ENCODE data around the gene TBC1D22A. TPM values are rescaled to one million over a fixed set of nuclear protein-coding genes. Genes with fewer than 3 reads are reported as not detected.

TBC1D22A gene
- total and polyA plus RNA-seq, 10 of the 15 experiments (the other 5 are each of a cell fraction or from before 2014, with no cell fraction given): 0.63 to 44.7 (median 27.4) TPM

DNA sequence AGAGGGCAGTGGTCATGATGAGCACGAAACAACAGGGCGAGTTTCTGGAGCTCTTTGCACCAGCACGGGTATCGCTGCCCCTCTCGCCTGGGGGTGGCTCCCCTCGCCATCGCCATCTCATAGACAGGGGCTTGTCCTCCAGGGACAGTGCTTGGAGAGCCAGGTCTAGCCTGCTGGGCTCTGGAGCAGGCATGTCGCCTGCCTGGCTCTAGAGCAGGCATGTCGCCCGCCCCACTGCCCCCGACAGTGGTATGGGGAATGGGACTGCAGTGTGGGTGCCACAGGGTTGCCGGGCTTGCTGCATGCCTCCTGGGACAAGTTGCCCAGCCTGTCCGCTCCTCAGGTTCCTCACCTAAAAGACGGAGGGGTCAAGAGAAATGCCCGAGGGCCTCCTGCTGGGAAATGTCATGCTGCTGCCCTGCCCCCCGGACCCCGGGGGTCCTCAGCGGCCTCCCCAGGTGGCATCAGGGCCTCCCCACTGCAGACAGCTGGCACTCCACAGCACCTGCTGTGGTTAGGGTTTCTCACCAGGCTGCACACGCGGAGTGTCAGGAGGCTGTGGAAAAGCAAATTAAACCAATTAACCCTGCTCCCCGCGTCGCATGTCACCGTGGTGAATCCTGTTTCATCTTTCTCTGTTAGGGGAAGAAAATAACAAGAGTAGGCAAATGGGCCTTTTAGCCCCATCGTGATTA lies 403.0 kb downstream of the TBC1D22A start:
- H3K4me2 ChIP-seq (ENCODE audit: control insufficient read depth, insufficient read depth): no peak overlapping the region
- FAIRE-seq (no peak), ATAC-seq (no peak), DNase-seq (ENCODE audit: low read depth, low spot score) (no peak)
- no peaks in the 10 kb centered on the region for H3K79me2 ChIP-seq (ENCODE audit: control insufficient read depth, insufficient read depth, low read length)
- no peak overlapping the region for H3K9ac ChIP-seq (ENCODE audit: control insufficient read depth, insufficient read depth, low read length)
- intact Hi-C loops (cut with micrococcal nuclease; ENCODE audit: unreplicated experiment) (no loop called here), in situ Hi-C loops (cut with MboI) (no loop called here)
- ChIA-PET CTCF (no interaction called here), RAD21 (ENCODE audit: unreplicated experiment) (no interaction called here), POLR2A (no interaction called here), SMC1A (ENCODE audit: uncharacterized antibody, unreplicated experiment) (no interaction called here)
- H3K27me3 ChIP-seq (replicated peaks in 1 of 2; ENCODE audit: control insufficient read depth in 2 of 2, insufficient read depth in 2 of 2, low read length in 1 of 2): no peaks in the 10 kb centered on the region
- H2AFZ ChIP-seq (ENCODE audit: control insufficient read depth, low read depth, low read length): no peak overlapping the region
- BruUV-seq (replicated peaks): no TSS peak
- no peak overlapping the region for H3K27ac ChIP-seq (ENCODE audit: control insufficient read depth, insufficient read depth)
- TF ChIP-seq CREB1 (IDR thresholded peaks at IDR 0.05; ENCODE audit: low read depth): no peak
- no peak for TF ChIP-seq SUZ12 (IDR thresholded peaks at IDR 0.05; ENCODE audit: unreplicated experiment)
- no peaks in the 10 kb centered on the region for H3K4me1 ChIP-seq (ENCODE audit: control insufficient read depth, insufficient read depth, low read length)
- H4K20me1 ChIP-seq (ENCODE audit: control insufficient read depth, insufficient read depth): no peaks in the 10 kb centered on the region
- WGBS (ENCODE audit: insufficient coverage, insufficient replicate concordance, low lambda C conversion rate, missing lambda C conversion rate): 84% methylated on average over 25 of the region's 25 CpGs
- no peaks in the 10 kb centered on the region for H3K9me3 ChIP-seq (replicated peaks; ENCODE audit: control insufficient read depth, insufficient read depth, low read length)
- peaks cover 2 to 4% of the 10 kb centered on the region in 2 experiments; a peak in 3 of 4 replicates for H3K36me3 ChIP-seq (ENCODE audit: control insufficient read depth in 2 of 2, insufficient read depth in 2 of 2, low read length in 1 of 2)
- no peak overlapping the region for H3K4me3 ChIP-seq

DNA sequence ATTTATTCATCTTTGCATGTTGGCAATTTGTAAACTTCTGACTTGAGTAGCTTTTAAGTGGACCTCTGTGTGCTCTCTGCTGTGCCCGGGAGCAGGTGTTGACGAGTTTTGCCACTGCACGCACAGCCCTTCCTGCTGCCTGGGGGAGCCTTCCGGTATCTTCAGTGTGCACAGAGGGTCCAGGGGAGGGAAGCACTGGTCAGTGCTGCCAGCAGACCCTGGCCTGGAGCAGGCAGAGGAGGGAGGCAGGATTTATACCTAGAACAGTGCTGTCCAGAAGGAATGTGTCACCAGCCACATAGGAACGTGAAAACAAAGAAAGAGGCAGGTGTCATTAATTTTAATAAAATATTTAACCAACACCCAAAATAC lies 403.6 kb downstream of the TBC1D22A start:
- SMC1A ChIA-PET (ENCODE audit: uncharacterized antibody, unreplicated experiment): no interaction called here
- in situ Hi-C loops (cut with MboI): no loop called here
- POLR2A ChIA-PET: no interaction called here
- no peak overlapping the region for H3K4me3 ChIP-seq
- no peak for FAIRE-seq
- H3K36me3 ChIP-seq (ENCODE audit: control insufficient read depth in 2 of 2, insufficient read depth in 2 of 2, low read length in 1 of 2): peaks cover 2 to 4% of the 10 kb centered on the region in 2 experiments; a peak in 3 of 4 replicates
- RAD21 ChIA-PET (ENCODE audit: unreplicated experiment): no interaction called here
- DNase-seq (ENCODE audit: low read depth, low spot score): no peak
- WGBS (ENCODE audit: insufficient coverage, insufficient replicate concordance, low lambda C conversion rate, missing lambda C conversion rate): 88% methylated on average over 5 of the region's 5 CpGs
- H2AFZ ChIP-seq (ENCODE audit: control insufficient read depth, low read depth, low read length): no peak overlapping the region
- CTCF ChIA-PET: no interaction called here
- no peak overlapping the region for H3K27ac ChIP-seq (ENCODE audit: control insufficient read depth, insufficient read depth)
- H4K20me1 ChIP-seq (ENCODE audit: control insufficient read depth, insufficient read depth): no peaks in the 10 kb centered on the region
- TF ChIP-seq CREB1 (IDR thresholded peaks at IDR 0.05; ENCODE audit: low read depth) (no peak), EGR1 (IDR thresholded peaks at IDR 0.05; ENCODE audit: borderline replicate concordance in 1 of 2, low read depth in 2 of 2, low read length in 2 of 2) (no peak), SRF (IDR thresholded peaks at IDR 0.05; ENCODE audit: low read depth in 2 of 2, low read length in 2 of 2) (no peak)
- no peak overlapping the region for H3K9ac ChIP-seq (ENCODE audit: control insufficient read depth, insufficient read depth, low read length)
- ATAC-seq: no peak
- no peaks in the 10 kb centered on the region for H3K4me1 ChIP-seq (ENCODE audit: control insufficient read depth, insufficient read depth, low read length)
- no peaks in the 10 kb centered on the region for H3K9me3 ChIP-seq (replicated peaks; ENCODE audit: control insufficient read depth, insufficient read depth, low read length)
- no peak overlapping the region for H3K4me2 ChIP-seq (ENCODE audit: control insufficient read depth, insufficient read depth)
- H3K79me2 ChIP-seq (ENCODE audit: control insufficient read depth, insufficient read depth, low read length): no peaks in the 10 kb centered on the region
- BruUV-seq (replicated peaks): no TSS peak
- H3K27me3 ChIP-seq (replicated peaks in 1 of 2; ENCODE audit: control insufficient read depth in 2 of 2, insufficient read depth in 2 of 2, low read length in 1 of 2): no peaks in the 10 kb centered on the region
- intact Hi-C loops (cut with micrococcal nuclease; ENCODE audit: unreplicated experiment): no loop called here

All from GM12878 (cell line).